Activated T-helper 1 cell treated with anti-CD3 and anti-CD28 coated beads, Interleukin-12 subunit alpha, Interleukin-12 subunit beta, Interleukin-2, Interleukin-4 antibody, amounts not matched to agents 30 ng/mL and 10 ng/mL and 1 ng/mL, durations not matched to agents 14 hours and 24 hours and 36 hours (primary cell): ENCODE results near the gene CORO7. TPM values are rescaled to one million over a fixed set of nuclear protein-coding genes. Genes with fewer than 3 reads are reported as not detected.
A peak's percentile ranks its signal among the peaks of the same experiment; 100 is the strongest.

Source experiments
- DNase-seq: peaks from one replicate; pipeline ENCODE4 v3.0.0; 2021; ENCODE audit warnings: low spot score
- H3K27ac Mint-ChIP-seq: one replicate; pipeline ENCODE4 v1.8.0; 2021; ENCODE audit warnings: mild to moderate bottlenecking, mixed read lengths
- H3K27me3 Mint-ChIP-seq: one replicate; pipeline ENCODE4 v1.8.0; 2022; ENCODE audit warnings: mild to moderate bottlenecking, moderate library complexity, mixed read lengths; ENCODE audit not compliant: insufficient read depth
- H3K36me3 Mint-ChIP-seq: one replicate; pipeline ENCODE4 v1.8.0; 2021; ENCODE audit warnings: low read depth, mixed read lengths
- H3K4me1 Mint-ChIP-seq: one replicate; pipeline ENCODE4 v1.8.0; 2021; ENCODE audit warnings: low read depth, mixed read lengths
- H3K4me3 Mint-ChIP-seq: one replicate; pipeline ENCODE4 v1.8.0; 2021; ENCODE audit warnings: mild to moderate bottlenecking, moderate library complexity, mixed read lengths
- H3K9me3 Mint-ChIP-seq: one replicate; pipeline ENCODE4 v1.8.0; 2021; ENCODE audit warnings: mixed read lengths
- intact Hi-C: fragments of 100-400 bp; cut with micrococcal nuclease; formaldehyde crosslinking; loops from one replicate; pipeline ENCODE4 v1.15.1; 2024
- total RNA-seq: library from RNA; stranded (reverse); gene quantifications from 2 replicates; pipeline ENCODE4 v1.2.3, GENCODE V29; 2022

CORO7 gene
- total RNA-seq, 1 donor from 2014 or later = 87.9 TPM

- intact Hi-C loops = no loop called here
- Mint-ChIP-seq H3K27ac (no peak overlapping the region), H3K36me3 (no peaks in the 10 kb centered on the region), H3K9me3 (no peaks in the 10 kb centered on the region), H3K4me3 (no peak overlapping the region), H3K4me1 (no peaks in the 10 kb centered on the region), H3K27me3 (peaks cover 8% of the 10 kb centered on the region)
- no peak for DNase-seq
These were observed 83.6 kb downstream of the CORO7 start for GRCh38 chr16:4332623-4333307.

- no peak overlapping the region for H3K27ac Mint-ChIP-seq
- no peak overlapping the region for H3K4me3 Mint-ChIP-seq
- intact Hi-C loops = no loop called here
- no peaks in the 10 kb centered on the region for H3K9me3 Mint-ChIP-seq
- peaks cover 8% of the 10 kb centered on the region for H3K27me3 Mint-ChIP-seq
- no peaks in the 10 kb centered on the region for H3K4me1 Mint-ChIP-seq
- no peaks in the 10 kb centered on the region for H3K36me3 Mint-ChIP-seq
- DNase-seq = no peak
These were observed 84.3 kb downstream of the CORO7 start for GRCh38 chr16:4332083-4332482.

GRCh38 chr16:4330277-4330874 is 86.0 kb downstream of the CORO7 start:
- DNase-seq = peak; percentile 48
- intact Hi-C loops = loop anchor here (1.0 to 2.0 kb wide), 3 partner anchors 42 to 392 kb away; no protein-coding TSS in a partner anchor
- Mint-ChIP-seq H3K27ac (no peak overlapping the region), H3K27me3 (peaks cover 13% of the 10 kb centered on the region), H3K4me3 (no peak overlapping the region), H3K9me3 (no peaks in the 10 kb centered on the region), H3K4me1 (no peaks in the 10 kb centered on the region), H3K36me3 (no peaks in the 10 kb centered on the region)

- H3K27me3 Mint-ChIP-seq = peaks cover 13% of the 10 kb centered on the region
- no peaks in the 10 kb centered on the region for H3K36me3 Mint-ChIP-seq
- H3K4me1 Mint-ChIP-seq = no peaks in the 10 kb centered on the region
- no peak for DNase-seq
- intact Hi-C loops = no loop called here
- no peak overlapping the region for H3K4me3 Mint-ChIP-seq
- H3K9me3 Mint-ChIP-seq = no peaks in the 10 kb centered on the region
- no peak overlapping the region for H3K27ac Mint-ChIP-seq
These were observed 87.3 kb downstream of the CORO7 start for GRCh38 chr16:4328782-4329775.

- H3K9me3 Mint-ChIP-seq = no peaks in the 10 kb centered on the region
- H3K27me3 Mint-ChIP-seq = peaks cover 13% of the 10 kb centered on the region
- DNase-seq = no peak
- H3K4me3 Mint-ChIP-seq = no peak overlapping the region
- no peak overlapping the region for H3K27ac Mint-ChIP-seq
- intact Hi-C loops = no loop called here
- no peaks in the 10 kb centered on the region for H3K36me3 Mint-ChIP-seq
- no peaks in the 10 kb centered on the region for H3K4me1 Mint-ChIP-seq
These were observed 88.2 kb downstream of the CORO7 start for GRCh38 chr16:4328046-4328781.

GRCh38 chr16:4327386-4328045 is 88.9 kb downstream of the CORO7 start:
- no peaks in the 10 kb centered on the region for H3K9me3 Mint-ChIP-seq
- H3K4me3 Mint-ChIP-seq = no peak overlapping the region
- DNase-seq = no peak
- H3K27ac Mint-ChIP-seq = no peak overlapping the region
- H3K4me1 Mint-ChIP-seq = no peaks in the 10 kb centered on the region
- intact Hi-C loops = no loop called here
- H3K27me3 Mint-ChIP-seq = peaks cover 13% of the 10 kb centered on the region
- no peaks in the 10 kb centered on the region for H3K36me3 Mint-ChIP-seq

- H3K27ac Mint-ChIP-seq = no peak overlapping the region
- intact Hi-C loops = no loop called here
- no peak overlapping the region for H3K4me3 Mint-ChIP-seq
- no peak for DNase-seq
- H3K9me3 Mint-ChIP-seq = no peaks in the 10 kb centered on the region
- H3K4me1 Mint-ChIP-seq = no peaks in the 10 kb centered on the region
- H3K27me3 Mint-ChIP-seq = peaks cover 13% of the 10 kb centered on the region
- no peaks in the 10 kb centered on the region for H3K36me3 Mint-ChIP-seq
These were observed 91.1 kb downstream of the CORO7 start for GRCh38 chr16:4325253-4325758.

- no peaks in the 10 kb centered on the region for H3K36me3 Mint-ChIP-seq
- no peak overlapping the region for H3K4me3 Mint-ChIP-seq
- DNase-seq = no peak
- H3K27ac Mint-ChIP-seq = no peak overlapping the region
- intact Hi-C loops = no loop called here
- H3K27me3 Mint-ChIP-seq = peaks cover 13% of the 10 kb centered on the region
- peaks cover under 1% of the 10 kb centered on the region for H3K4me1 Mint-ChIP-seq
- H3K9me3 Mint-ChIP-seq = no peaks in the 10 kb centered on the region
These were observed 91.7 kb downstream of the CORO7 start for GRCh38 chr16:4324492-4325252.

GRCh38 chr16:4323845-4324488 is 92.4 kb downstream of the CORO7 start:
- intact Hi-C loops = no loop called here
- peaks cover 12% of the 10 kb centered on the region for H3K27me3 Mint-ChIP-seq

GRCh38 chr16:4323071-4323844 is 93.1 kb downstream of the CORO7 start:
- Mint-ChIP-seq H3K27ac (no peak overlapping the region), H3K4me1 (peaks cover 7% of the 10 kb centered on the region), H3K36me3 (no peaks in the 10 kb centered on the region), H3K27me3 (peaks cover 10% of the 10 kb centered on the region), H3K4me3 (no peak overlapping the region), H3K9me3 (no peaks in the 10 kb centered on the region)
- intact Hi-C loops = no loop called here
- DNase-seq = no peak

More at GRCh38 chr16:4323845-4324488, 92.4 kb downstream of the CORO7 start:
- DNase-seq = no peak
- Mint-ChIP-seq H3K9me3 (no peaks in the 10 kb centered on the region), H3K27ac (no peak overlapping the region), H3K4me3 (no peak overlapping the region), H3K4me1 (peaks cover 7% of the 10 kb centered on the region), H3K36me3 (no peaks in the 10 kb centered on the region)
